Suppressor macrophage (primary cell): ENCODE measurements around the gene RRP1B.
"Not testable (repeated sequence)": the region's sequence is repeated elsewhere in the genome, so short reads cannot be mapped to it uniquely, and the experiment has no call there.

Experiments
- DNase-seq, 4 experiments: peaks; one replicate each; pipeline ENCODE4 v3.0.0-alpha.2; 2020 to 2022

RRP1B gene

DNA sequence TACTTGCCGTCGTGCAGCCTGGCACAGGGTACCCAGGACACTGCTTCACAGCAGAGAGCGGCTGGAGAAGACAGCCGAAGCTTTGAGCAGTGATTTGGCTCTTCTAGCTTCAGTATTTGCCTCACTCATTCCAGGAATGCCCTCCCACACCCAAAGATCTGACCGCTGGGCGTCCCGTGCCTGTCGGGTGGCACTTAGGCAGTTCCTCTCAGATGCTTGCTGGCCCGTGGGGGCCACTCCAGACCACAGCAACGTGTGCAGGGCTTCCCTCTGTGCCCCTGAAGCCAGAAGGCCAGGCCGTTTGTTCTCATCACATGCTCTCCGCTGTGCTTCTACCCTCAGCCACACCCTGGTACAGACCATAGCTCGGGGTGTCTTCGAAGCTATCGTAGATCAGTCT, 17.0 kb downstream of the RRP1B start:
- DNase-seq: no peak

DNA sequence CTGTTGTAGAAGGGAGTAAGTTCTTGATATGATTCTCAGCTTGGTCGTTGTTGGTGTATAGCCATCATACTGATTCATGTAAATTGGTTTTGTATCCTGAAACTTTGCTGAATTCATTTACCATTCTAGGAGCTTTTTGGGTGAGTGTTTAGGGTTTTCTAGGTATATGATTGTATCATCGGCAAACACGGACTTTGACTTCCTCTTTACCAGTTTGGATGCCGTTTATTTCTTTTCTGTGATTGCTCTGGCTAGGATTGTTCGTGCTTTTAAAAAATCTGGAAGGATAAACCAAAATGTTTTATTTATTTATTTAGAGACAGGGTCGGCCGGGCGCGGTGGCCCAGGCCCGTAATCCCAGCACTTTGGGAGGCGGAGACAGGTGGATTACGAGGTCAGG, 20.6 kb downstream of the RRP1B start:
- DNase-seq: no peak

DNA sequence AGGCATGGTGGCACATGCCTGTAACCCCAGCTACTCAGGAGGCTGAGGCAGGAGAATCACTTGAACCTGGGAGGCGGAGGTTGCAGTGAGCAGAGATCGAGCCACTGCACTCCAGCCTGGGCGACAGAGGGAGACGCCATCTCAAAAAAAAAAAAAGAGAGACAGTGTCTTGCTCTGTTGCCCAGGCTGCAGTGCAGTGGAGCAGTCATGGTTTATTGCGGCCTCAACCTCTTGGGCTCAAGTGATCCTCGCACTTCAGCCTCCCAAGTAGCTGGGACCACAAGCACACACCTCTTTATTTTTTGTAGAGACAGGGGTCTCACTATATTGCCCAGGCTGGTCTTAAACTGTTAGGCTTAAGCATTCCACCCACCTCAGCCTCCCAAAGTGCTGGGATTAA, 21.1 kb downstream of the RRP1B start:
- DNase-seq: not testable (repeated sequence)

DNA sequence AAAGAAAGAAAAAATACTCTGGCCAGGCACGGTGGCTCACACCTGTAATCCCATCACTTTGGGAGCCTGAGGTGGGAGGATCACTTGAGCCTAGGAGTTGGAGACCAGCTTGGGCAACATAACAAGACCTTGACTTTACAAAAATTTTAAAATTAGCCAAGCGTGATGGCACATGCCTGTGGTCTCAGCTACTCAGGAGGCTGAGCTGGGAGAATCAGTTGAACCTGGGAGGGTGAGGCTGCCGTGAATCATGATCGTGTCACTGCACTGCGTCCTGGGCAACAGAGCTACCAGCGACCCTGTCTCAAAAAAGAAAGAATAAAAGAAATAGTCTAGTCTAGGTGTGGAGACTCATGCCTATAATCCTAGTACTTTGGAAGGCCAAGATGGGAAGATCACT, 22.3 kb downstream of the RRP1B start:
- DNase-seq: no peak

DNA sequence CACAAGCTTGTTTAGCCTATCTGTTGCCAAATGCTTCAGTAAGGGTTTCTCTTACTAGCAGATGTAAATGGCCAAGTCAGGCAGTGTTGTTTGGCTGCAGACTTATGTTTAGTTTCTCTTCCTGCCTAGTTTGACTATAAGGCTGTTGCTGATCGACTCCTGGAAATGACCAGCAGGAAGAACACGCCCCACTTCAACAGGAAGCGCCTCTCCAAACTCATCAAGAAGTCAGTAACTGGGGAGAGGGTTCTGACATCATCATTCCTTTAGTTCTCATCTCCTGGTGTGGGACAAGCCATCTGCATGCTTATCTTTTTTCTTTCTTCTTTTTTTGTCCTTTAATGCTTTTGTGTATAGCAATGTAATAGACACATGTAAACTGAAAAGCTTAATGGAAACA, 25.1 kb downstream of the RRP1B start:
- DNase-seq: peak in 1 of 4 experiments; percentile 27

DNA sequence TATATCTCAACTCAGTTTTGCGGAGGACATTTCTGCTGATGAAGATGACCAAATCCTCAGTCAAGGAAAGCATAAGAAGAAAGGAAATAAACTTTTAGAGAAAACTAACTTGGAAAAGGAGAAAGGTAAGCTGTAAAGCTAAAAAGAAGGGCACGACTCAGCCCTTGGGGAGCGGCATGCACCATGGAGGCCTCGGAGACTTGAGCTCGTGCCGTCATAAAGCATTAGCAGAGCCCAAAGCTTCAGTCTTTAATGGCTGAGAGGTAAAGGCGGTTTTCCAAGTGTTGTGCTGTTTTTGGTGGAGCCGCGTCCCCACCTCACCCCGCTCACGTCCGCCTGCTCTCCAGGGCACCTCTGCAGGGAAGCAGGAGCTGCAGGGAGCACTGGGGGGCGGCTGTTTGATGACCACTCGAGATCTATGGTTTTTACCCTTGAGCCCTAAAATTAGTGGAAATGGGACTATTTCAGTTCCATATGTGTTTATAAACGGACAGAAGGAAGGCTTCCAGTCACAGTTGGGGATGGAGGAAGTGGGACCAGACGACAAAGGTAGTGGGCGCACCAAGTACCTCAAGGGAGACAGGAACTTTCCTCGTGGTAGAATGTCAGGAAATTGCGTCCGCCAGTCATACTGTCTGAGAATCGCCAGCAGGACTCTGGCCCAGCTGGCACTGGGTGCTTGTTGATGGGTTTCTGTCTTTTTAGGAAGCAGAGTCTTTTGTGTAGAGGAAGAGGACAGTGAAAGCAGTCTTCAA, 27.6 kb downstream of the RRP1B start:
- no peak for DNase-seq

DNA sequence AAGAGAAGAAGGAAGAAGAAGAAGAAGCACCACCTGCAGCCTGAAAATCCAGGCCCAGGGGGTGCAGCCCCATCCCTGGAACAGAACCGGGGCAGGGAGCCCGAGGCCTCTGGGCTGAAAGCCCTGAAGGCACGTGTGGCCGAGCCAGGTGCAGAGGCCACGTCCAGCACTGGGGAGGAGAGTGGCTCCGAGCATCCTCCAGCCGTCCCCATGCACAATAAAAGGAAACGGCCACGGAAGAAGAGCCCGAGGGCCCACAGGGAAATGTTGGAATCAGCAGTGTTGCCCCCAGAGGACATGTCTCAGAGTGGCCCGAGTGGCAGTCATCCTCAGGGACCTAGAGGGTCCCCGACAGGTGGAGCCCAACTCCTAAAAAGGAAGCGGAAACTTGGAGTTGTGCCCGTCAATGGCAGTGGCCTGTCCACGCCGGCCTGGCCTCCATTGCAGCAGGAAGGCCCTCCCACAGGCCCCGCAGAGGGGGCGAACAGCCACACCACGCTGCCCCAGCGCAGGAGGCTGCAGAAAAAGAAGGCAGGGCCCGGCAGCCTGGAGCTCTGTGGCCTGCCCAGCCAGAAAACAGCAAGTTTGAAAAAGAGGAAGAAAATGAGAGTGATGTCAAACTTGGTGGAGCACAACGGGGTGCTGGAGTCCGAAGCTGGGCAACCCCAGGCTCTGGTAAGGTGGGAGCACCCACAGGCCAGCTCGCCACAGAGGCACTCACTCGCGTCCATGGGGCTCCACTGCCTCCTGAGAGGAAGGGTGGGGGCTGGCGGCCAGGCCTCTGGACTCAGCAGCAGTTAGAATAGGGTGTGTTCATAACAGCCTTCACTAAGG, 28.4 kb downstream of the RRP1B start:
- peak; percentile 6 to 51 (median 30) for DNase-seq

DNA sequence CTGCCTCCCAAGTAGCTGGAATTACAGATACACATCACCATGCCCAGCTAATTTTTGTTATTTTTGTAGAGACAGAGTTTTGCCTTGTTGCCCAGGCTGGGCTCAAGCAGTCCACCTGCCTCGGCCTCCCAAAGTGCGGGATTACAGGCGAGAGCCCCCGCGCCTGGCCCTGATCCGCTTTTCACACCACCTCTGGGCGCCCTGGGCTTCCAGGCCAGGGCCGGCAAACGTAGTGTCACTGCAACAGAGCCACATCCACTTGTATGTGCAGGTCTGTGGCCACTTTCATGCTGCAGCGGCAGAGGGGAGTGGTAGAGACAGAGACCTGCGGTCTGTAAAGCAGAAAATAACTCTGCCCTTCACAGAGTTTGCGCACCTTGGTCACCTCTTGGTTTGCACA, 29.5 kb downstream of the RRP1B start:
- no peak for DNase-seq

DNA sequence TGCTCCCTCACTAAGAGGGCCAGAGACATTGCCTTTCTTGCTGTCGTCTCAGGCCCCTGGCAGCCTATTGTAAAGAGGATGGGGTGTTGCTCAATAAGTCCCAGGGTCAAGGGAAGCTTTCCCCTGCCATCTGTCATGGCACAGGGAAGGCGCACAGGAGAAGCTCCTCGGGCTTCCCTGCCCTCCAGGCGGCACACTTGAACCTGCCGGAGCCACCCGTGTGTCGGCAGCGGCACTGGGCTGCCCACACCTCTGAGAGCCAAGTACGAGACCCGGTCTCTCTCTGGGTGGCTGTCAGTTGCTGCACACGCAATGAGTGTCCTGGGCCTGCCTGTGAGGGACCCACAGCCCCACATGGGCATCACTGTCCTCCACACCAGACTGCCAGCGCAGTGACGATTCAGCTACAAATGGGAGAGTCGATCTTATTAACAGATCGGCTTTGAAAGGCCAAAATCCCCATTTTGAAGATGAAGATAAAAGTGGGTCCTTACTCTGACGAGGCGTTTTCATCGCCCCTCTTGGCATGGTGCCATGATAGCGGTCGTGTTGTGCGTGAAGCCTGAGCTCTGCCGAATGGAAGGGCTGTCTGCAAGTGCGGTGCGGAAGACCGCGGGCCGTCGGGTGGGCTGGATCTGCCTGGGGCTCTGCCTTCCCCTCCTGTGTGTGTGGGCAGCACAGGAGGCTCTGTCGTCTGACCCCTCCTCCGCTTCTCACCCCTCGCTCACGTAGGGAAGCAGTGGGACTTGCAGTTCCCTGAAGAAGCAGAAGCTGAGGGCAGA, 30.4 kb downstream of the RRP1B start:
- DNase-seq: no peak

DNA sequence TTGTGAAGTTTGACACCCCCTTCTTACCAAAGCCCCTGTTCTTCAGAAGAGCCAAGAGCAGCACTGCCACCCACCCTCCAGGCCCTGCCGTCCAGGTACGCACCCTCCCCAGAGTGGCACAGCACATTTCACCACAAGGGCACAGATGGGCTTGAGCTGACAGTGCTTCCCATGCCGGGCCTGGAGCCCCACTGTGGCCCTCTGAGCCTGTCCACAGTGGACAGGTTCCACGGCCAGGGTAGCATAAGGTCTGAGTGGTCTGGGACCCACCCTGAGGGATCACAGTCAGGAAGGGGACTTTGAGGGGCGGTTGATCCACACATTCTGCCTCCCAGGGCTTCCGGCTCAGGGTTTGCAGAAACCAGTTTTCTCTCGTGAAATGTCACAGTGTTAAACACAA, 31.0 kb downstream of the RRP1B start:
- DNase-seq: no peak

DNA sequence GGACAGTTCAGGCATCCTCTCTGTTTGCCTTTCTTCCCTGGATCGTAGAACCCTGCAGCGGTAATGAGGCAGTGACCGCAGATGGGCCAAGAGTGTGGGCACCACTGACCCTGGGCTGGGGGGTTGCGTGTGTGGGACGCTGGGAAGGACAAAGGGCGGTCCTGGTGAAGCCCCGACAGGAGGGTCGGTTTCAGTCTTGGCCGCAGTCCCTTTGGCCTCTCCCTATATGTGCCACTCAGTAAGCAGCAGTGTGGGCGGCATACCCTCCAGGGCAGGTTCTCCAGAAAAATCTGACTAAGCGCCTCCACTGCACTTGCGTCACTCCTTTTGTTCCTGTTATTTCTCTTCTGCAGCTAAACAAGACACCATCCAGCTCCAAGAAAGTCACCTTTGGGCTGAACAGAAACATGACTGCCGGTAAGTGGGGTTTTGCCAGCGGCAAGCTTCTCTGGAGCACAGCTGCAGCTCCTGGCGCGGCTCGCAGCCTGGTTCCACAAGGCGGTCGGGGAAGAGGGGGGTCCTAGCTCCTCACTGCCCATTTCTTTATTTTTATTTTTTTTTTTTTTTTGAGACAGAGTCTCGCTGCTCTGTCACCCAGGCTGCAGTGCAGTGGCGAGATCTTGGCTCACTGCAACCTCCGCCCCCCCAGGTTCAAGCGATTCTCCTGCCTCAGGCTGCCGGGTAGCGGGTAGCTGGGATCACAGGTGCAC, 31.9 kb downstream of the RRP1B start:
- DNase-seq: peak; percentile 37 to 67 (median 56)

DNA sequence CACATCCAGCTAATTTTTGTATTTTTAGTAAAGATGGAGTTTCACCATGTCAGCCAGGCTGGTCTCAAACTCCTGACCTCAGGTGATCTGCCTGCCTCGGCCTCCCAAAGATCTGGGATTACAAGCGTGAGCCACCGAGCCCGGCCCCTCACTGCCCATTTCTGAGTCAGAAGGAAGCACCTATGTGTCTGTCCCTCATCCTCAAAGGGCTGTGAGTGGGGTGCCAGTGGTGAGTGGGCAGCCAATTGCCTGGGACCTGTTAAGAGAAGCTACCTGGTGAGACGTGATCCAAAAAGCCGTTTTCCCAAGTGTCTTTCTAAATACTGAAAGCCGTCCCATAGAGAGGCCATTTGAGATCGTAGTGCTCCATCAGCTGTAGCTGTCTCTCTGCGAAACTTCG, 32.4 kb downstream of the RRP1B start:
- DNase-seq: no peak

DNA sequence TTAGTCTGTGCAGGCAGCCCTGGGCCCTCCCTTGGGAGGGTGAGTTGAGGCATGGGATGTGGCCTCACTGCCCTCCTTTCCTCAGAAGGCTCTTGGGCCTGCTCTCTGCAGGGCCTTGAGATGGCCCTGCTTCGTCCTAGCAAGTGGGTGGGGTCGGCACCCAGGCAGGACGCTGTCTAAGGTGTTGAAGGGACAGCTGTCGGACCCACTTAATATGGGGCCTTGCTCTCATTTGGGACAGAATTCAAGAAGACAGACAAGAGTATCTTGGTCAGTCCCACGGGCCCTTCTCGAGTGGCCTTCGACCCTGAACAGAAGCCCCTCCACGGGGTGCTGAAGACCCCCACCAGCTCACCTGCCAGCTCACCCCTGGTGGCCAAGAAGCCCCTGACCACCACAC, 33.6 kb downstream of the RRP1B start:
- DNase-seq: no peak

DNA sequence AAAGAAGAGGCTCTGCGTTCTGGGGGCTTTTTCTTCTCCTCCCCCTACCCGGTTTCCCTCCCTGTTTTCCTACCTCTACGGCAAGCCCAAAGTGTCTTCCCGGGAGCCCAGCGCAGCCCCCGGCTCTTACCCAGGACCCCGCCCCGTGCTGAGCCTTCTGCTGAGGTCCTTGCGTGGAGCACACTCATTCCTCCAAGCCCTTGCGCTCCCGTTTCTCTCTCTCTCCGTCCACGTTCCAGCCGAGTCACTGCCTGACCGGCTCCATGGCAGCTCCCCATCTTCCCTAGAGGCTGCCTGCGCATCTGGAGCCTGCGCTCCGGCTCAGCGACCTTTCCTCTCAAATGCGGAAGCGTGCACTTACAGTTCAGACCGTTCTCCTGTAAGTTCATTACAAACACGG, 34.6 kb downstream of the RRP1B start:
- DNase-seq: no peak

DNA sequence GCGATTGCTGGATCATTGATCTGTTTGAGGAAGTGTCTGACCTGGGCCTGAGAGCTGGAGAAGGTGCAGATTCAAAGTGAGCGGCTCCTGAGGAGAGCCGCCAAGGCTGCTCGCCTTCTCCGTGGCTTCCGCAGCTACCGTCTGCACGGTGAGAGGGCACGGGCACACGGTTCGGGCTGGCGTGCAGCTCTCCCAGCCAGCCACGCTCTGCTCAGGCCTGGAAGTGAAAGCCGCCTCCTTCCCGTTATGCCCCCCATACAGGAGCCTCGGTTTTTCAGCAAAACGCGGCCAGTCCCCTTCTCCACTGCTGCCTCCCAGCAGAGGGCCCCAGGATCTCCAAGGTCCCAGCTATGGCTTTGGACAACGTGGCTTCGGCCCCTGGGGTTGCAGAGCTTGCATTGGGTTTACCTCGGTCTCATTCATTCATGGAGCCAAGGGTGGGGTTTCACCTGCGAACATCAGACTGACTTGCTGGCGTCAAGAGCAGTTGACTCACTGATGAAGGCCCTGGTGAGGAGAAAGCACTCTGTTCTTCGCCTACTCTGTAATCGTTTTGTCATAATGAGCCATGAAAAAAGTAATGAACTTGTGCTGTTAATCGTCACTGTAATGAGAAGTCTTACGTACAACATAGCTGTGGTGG, 35.2 kb downstream of the RRP1B start:
- no peak for DNase-seq

DNA sequence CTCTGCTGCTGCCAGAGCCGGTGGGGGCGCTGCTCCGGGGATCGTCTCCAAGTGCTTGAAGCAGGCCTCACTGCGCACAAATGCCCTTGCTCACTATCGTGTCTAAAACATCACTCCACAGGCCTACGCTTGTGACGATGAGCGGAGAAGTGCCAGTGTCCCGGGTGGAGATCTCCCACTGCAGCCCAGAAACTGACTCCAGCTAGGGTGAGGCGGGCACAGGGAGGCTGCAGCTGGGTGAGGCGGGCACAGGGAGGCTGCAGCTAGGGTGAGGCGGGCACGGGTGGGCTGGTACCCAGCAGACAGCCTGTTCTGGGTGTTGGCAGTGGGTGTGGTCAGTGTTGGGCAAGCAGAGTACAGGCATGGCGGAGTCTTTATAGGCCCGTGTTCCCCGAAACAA, 36.9 kb downstream of the RRP1B start:
- no peak for DNase-seq

DNA sequence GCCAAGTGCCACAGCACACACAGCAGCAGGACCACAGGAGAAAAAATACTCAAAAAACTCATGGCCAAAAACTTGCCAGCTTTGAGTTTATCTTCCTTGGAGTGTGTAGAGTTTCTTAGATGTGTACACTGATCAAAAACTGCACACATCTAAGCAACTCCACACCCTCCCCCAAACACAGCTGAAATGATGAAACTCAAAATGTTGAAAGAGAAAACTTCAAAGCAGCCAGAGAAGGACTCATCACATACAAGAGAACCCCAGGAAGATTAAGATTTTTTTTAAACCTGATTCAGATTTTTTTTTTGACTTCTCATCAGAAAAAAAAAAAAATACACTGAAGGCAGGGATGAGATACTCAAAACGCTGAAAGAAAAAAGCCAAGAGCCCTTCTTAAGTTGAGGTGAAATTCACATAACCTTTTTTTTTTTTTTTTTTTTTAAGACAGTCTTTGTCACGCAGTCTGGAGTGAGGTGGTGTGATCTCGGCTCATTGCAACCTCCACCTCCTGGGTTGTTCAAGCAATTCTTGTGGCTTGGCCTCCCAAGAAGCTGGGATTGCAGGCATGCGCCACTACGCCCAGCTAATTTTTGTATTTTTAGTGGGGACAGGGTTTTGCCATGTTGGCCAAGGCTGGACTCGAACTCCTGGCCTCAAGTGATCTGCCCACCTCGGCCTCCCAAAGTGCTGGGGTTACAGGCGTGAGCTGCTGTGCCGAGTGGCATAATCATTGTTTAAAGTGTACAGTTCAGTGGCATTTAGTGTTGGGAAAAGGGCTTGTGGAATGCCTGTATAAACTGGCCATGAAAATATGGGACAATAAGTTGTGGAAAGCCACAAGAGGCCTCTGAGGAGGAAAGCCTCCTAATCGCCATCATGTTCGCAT, 38.6 kb downstream of the RRP1B start:
- no peak for DNase-seq

DNA sequence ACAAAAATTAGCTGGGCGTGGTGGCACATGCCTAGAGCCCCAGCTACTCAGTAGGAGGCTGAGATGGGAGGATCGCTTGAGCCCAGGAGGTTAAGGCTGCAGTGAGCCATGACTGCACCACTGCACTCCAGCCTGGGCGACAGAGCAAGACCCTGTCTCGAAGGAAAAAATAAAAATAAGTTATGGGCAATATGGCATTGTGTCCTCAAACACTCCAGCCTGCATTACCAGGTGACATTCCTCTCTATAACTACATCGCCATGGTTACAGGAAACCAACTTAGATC, 40.1 kb downstream of the RRP1B start:
- not testable (repeated sequence) for DNase-seq

DNA sequence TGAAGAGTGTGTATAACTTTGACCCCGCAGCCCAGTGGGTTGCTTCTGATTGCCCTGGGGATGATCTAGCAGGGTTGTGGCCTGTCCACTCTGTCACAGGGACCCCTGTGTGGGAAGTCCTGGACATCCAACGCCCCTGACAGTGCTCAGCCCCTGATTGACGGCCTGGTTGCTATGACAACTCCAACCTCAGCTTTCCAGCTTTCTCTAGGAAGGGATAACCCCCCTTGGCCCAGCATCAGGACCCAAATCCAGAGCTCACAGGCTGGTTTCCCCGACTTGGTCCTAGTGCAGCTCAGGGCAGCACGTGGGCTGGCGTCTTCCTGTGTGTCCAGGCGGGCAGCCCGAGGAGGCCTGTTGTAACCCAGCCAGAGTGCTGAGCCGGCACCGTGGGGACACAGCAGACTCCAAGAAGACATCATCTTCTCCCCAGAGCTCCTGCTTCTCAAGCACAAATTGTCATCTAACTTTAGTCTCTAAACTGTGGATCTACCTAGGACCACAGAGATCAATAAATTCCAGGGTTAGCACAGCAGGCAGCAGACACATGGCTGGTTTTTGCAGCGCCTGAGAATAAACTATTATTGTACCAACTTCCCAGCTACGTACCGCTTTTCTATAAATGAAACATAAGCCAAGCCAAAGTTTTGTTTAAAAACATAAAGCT, 40.7 kb downstream of the RRP1B start:
- no peak for DNase-seq

DNA sequence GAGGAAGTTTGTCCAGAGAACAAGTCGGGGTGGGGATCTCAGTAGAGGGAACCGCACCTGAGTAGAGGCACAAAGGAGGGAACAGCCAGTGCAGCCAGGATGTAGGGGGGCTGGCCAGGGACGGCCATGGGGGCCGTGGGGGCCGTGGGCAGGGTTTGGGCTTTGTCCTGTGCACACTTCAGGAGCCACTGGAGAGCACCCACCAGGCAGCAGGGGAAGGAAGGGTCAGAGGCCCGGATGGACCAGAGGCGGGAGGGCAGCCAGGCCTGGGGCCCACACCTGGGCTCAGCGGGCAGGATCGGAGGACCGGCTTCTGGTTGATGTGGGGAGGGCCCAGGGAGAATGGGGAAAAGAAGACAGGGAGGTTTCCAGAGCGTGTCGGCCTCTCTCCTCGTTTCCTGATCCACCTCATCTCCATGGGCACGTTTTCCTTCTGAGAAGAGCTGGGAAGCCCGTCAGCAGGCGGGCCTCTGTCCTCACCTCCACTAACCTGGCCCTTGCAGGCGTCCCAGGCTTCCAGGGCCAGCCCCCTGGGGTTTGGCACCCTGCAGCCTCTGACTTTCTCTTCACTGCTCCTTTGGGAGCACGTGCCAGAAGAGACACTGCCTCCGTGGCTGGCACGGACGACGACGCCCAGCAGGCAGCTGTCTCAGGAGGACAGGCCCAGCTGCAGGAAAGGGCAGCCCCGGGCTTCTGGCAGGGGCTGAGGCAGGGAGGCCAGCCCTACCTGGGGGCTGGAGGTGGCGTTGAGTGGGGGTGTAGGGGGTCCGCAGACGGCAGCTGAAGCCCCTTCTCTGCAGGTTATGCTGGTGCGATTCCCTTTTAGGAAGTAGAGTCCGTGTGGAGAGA, 42.8 kb downstream of the RRP1B start:
- no peak for DNase-seq
